ENCODE data around the gene CLINT1. TPM values are rescaled to one million over a fixed set of nuclear protein-coding genes. Genes with fewer than 3 reads are reported as not detected.
A peak's percentile ranks its signal among the peaks of the same experiment; 100 is the strongest.

The CLINT1 gene
- total and polyA plus RNA-seq, 2 of the 4 experiments (the other 2 are of a cell fraction): 144 to 146 TPM

- H3K27ac ChIP-seq (ENCODE audit: insufficient read depth, low read length): peak within 1 kb of the TSS; percentile 52; the same call in 1 of the 2 replicates
- no peak within 1 kb of the TSS for H2BK15ac ChIP-seq (ENCODE audit: low read depth, low read length)
- peak within 1 kb of the TSS; percentile 85 for H3K4me2 ChIP-seq (ENCODE audit: low read depth, low read length)
- H3K23ac ChIP-seq (ENCODE audit: low read depth, low read length): peak within 1 kb of the TSS; percentile 84
- peak within 1 kb of the TSS; percentile 74 for H3K14ac ChIP-seq (replicated peaks; ENCODE audit: low read depth, low read length)
- ATAC-seq (ENCODE audit: low read depth) (peak; percentile 98), DNase-seq (peak; percentile 72)
- peak within 1 kb of the TSS; percentile 43; the same call in 1 of the 2 replicates for H3K56ac ChIP-seq (ENCODE audit: extremely low read depth, insufficient read depth, low read length)
- H2BK120ac ChIP-seq (ENCODE audit: low read depth, low read length): no peak within 1 kb of the TSS
- H4K91ac ChIP-seq (ENCODE audit: insufficient read depth, low read depth, low read length): peak within 1 kb of the TSS; percentile 27; the same call in 1 of the 2 replicates
- peaks cover 2% of the 10 kb centered on the region; the same call in 1 of the 2 replicates for H3K9me1 ChIP-seq (ENCODE audit: insufficient read depth, low read length)
- H2AK9ac ChIP-seq (replicated peaks; ENCODE audit: low read depth, low read length, poor library complexity): peak within 1 kb of the TSS; percentile 83
- H3K4me1 ChIP-seq (ENCODE audit: control insufficient read depth, insufficient read depth, low read length): peaks cover under 1% of the 10 kb centered on the region
- H3K4me3 ChIP-seq (ENCODE audit: insufficient read depth, low read depth, low read length): peak within 1 kb of the TSS; percentile 72
- H3K18ac ChIP-seq (ENCODE audit: low read depth, low read length): no peak within 1 kb of the TSS
- peaks cover 16 to 29% of the 10 kb centered on the region in 2 experiments for H3K79me1 ChIP-seq (ENCODE audit: low read depth in 1 of 2, low read length in 2 of 2)
- H4K8ac ChIP-seq (ENCODE audit: low read depth in 2 of 2, low read length in 2 of 2): peak within 1 kb of the TSS; percentile 23 to 69; a peak in 1 of 4 replicates
- dilution Hi-C loops (cut with HindIII; ENCODE audit: low sequenced_read_pairs, unreplicated experiment) (no loop called here), intact Hi-C loops (cut with micrococcal nuclease) (loop anchor here (1.0 to 5.0 kb wide), 4 partner anchors 312 to 596 kb away; no protein-coding TSS in a partner anchor), in situ Hi-C loops (cut with MboI; ENCODE audit: low sequenced_read_pairs) (loop anchor here (10.0 kb wide), 1 partner anchor 599 kb away; the partner anchor contains the start of gene MED7)
- no peaks in the 10 kb centered on the region for H3K9me3 ChIP-seq (ENCODE audit: control insufficient read depth, insufficient read depth, low read length)
- H3K27me3 ChIP-seq (ENCODE audit: control insufficient read depth, insufficient read depth, low read length): no peaks in the 10 kb centered on the region
- no peak within 1 kb of the TSS for H2BK20ac ChIP-seq (ENCODE audit: low read depth, low read length)
- H3K9ac ChIP-seq (ENCODE audit: low read depth, low read length): peak within 1 kb of the TSS; percentile 76
- no peaks in the 10 kb centered on the region for H4K20me1 ChIP-seq (ENCODE audit: insufficient read depth, low read length)
- 0% methylated on average over 36 of the region's 79 CpGs; no CpG with 5 or more reads in 1 of the 2 experiments for WGBS, 2 experiments (ENCODE audit: extremely low coverage in 2 of 2, insufficient read length in 1 of 2)
- TF ChIP-seq CTCF (conservative IDR thresholded peaks at IDR 0.05; ENCODE audit: low read depth, low read length) (peak; percentile 100; the same call in 1 of the 2 replicates), MAZ (IDR thresholded peaks at IDR 0.05; ENCODE audit: borderline replicate concordance, low read depth, low read length) (peak; percentile 86; the same call in 1 of the 2 replicates), BHLHE40 (IDR thresholded peaks at IDR 0.05; ENCODE audit: low read depth, low read length) (no peak; the same call in 1 of the 2 replicates), RAD21 (IDR thresholded peaks at IDR 0.05; ENCODE audit: low read length) (peak; percentile 86), RFX5 (IDR thresholded peaks at IDR 0.05; ENCODE audit: low read depth, low read length) (no peak), FOS (IDR thresholded peaks at IDR 0.05; ENCODE audit: low read depth, low read length) (0 out of 2 replicates have a peak, but pooled peaks have one; percentile 7), MXI1 (IDR thresholded peaks at IDR 0.05; ENCODE audit: borderline replicate concordance, low read depth, low read length) (peak; percentile 79), POLR2A (IDR thresholded peaks at IDR 0.05; ENCODE audit: low read depth, low read length) (0 out of 2 replicates have a peak, but pooled peaks have one; percentile 48), USF2 (IDR thresholded peaks at IDR 0.05; ENCODE audit: low read depth, low read length) (no peak), SMC3 (IDR thresholded peaks at IDR 0.05; ENCODE audit: low read depth, low read length) (peak; percentile 87), CEBPB (IDR thresholded peaks at IDR 0.05; ENCODE audit: low read depth, low read length) (0 out of 2 replicates have a peak, but pooled peaks have one; percentile 3)
- peak within 1 kb of the TSS; percentile 98 for H2AFZ ChIP-seq (replicated peaks; ENCODE audit: low read length, poor library complexity)
- POLR2A ChIA-PET (ENCODE audit: unreplicated experiment): no interaction called here
- BruUV-seq (replicated peaks): no TSS peak
- peak within 1 kb of the TSS; percentile 28 for H2BK5ac ChIP-seq (ENCODE audit: low read depth, low read length, poor library complexity, severe bottlenecking)
- CTCF ChIA-PET: interaction anchor here (0.6 to 1.9 kb wide), 14 partner anchors 11 to 489 kb away, joined by 3 to 14 read pairs (median 3); partner anchors contain the start of gene THG1L
- peak within 1 kb of the TSS; percentile 11; the same call in 1 of the 2 replicates for H2AK5ac ChIP-seq (ENCODE audit: low read depth, low read length)
- peaks cover 4% of the 10 kb centered on the region for H3K36me3 ChIP-seq (ENCODE audit: control insufficient read depth, insufficient read depth, low read length)
- H4K5ac ChIP-seq (ENCODE audit: low read depth, low read length): peak within 1 kb of the TSS; percentile 10; the same call in 1 of the 2 replicates
- peak within 1 kb of the TSS; percentile 68 for H3K4ac ChIP-seq (ENCODE audit: low read depth, low read length)
These were observed 115.5 kb downstream of the CLINT1 start, which contains the start of gene LSM11 for GRCh38 chr5:157743163-157744050. Gene LSM11, plus strand, starts transcription at chr5:157743712. Its CDS starts 39 bp downstream, at chr5:157743751.

Data from IMR-90 (cell line).